Measurements from ENCODE around the gene PCK1. TPM values are rescaled to one million over a fixed set of nuclear protein-coding genes. Genes with fewer than 3 reads are reported as not detected.

The PCK1 gene
- total RNA-seq, 2 experiments from 2014 or later, result not detected

DNA sequence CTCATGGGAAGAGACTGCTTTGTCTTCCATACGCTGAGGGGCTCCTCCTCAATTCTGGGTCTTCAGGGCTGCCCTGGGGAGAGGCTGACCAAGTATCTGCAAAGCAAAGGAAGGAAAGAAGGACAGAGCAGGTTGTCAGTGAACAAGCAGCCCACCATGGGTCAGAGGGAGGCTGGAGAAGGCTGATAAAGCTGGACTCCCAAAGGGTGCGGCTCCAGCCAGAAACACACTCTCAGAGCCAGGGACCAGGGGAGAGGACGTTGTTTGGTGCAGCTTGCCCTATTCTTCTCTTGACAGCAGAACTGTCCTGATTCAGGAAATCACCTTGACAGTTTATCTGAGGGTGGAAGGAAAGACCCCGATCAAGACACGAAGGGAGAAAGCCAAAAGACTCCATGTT, 25.6 kb upstream of the PCK1 start:
- ChIA-PET POLR2A (interaction anchor here (0.7 kb wide), 1 partner anchor 332 kb away, joined by 15 read pairs; no protein-coding TSS in a partner anchor), CTCF (interaction anchor here (1.1 kb wide), 1 partner anchor 152 kb away, joined by 3 read pairs; no protein-coding TSS in a partner anchor)

DNA sequence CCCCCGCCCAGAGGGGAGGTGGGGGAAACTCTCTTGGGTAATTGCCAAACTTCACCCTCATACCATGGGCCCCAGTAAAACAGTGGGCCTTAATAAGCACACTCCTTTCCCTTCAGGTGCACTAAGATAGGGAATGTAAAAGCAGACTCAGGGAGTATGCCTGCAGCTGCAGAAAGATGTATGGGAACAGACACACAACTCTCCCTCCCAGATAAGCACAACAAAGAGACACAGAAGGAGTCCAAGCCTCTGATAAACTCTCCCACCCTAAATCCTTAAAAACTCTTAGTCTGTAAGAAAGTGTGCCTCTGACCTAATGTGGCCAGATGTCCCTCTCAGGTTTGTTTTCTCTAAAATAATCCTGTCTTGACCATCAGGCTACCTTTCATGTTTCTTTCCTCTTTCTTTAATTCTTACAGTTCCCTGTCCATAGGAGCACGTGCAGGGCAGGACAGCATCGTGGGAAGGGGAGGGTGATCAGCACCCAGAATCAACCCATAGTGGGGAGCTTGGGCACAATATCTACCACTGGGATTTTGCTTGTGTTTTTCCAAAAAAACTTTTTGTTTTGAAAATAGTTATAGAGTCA, 24.7 kb upstream of the PCK1 start:
- POLR2A ChIA-PET, result no interaction called here
- CTCF ChIA-PET, result no interaction called here

DNA sequence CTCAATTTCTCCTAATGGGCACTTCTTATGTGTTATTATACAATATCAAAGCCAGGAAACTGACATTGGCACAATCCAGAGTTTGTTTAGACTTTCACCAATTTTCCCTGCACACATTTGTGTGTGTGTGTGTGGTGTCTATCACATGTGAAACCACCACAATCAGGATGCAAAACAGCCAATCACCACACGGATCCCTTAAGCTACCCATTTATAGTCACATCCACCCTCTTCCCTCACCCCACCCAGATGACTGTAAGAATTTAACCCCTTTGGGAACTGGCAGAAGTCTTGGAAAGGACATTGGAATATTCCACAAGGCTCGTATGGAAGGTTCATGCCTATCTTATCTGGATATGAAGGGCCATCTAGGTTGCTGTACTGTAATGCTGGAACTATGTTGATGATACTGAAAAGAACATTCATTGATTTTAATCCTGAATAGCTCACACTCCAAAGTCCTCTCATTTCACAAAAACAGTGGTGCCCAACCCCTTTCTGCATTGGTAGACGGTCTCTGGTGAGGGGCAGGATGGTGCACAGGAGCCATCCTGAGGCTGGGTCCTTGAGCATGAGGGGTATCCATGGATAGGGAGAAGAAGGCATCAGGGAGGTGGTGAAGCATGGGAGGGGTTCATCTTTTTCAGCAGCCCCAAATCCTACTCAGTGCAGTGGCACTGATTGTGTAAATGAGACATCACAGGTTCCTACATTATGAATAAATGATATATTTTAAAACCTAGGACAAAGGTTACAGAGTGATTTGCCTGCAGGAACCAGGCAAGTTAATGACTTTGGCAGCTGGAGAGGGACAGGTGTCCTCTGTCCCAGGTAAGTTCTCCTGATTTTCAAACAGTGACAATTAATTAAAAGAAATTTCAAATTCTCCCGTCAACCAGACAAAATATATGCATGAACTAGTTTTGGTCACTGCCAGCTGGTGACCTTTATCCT, 23.9 kb upstream of the PCK1 start:
- POLR2A ChIA-PET, result no interaction called here
- CTCF ChIA-PET, result no interaction called here

DNA sequence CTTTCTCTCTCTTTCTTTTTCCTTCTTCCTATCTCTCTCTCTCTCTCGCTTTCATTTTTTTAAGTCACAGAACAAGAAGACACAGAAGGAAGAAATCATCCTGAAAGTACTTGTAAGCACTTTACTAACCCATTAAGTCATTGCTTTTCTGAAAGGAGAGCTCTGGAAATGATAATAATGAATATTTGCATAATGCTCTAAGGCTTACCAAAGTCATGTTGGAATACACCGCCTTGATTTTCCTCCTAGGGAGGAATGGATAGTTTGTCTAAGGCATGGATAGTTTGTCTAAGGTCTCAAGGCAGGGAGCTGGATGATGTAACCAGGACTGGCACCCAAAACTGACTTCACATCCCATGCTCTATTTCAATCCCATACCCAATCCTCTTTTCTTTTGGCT, 23.1 kb upstream of the PCK1 start:
- POLR2A ChIA-PET, result no interaction called here
- CTCF ChIA-PET, result no interaction called here

DNA sequence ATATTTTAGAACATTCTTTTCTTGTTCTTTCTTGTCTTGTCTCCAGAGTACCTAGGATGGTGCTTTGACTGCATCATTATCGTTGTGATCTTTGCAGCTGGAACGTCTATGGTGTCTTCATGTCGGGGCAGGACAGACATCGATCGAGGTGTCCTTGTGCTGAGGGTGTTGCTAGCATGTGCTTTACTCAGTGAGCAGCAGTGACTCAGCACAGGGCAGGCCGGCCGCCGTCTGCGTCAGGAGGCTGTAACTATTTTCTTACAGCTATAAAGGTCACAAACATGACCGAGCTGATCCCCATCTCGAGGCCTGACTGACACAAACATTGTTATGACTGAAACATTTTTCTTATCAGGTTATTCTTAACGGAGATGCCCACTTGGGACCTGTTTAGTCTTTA, 21.0 kb upstream of the PCK1 start:
- ChIA-PET POLR2A (no interaction called here), CTCF (no interaction called here)

DNA sequence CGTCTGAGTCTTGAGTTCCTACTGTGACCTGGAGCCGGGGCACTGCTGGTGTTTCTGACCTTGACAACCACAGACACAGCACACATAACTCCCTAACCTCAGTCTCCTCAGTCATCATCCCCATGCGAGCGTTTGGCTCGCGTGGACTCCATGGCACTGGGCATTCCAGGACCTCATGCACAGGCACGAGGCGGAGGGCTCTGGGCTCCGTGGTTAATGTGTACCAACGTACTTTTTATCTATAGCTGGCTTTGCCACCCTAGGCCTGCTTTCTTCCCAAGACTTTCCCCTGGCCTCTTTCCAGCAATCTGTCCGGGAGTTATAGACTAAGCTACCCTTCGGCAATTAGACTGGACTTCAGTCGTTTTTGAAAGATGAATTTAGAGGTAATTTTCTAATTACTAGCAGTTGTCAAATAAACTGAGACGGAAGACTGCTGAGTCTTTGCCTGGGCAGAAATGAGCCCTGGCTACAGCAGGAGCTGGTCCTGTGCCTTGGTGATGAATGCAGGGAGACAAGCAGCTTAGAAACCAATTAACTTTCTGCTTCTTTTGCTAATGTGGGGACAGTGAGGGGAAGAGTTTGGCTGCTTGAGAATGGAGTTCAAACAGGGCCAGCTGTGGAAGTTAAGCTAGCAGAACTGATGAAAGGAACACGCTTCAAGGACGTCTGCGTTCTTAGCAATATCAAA, 19.9 kb upstream of the PCK1 start:
- POLR2A ChIA-PET, result no interaction called here
- CTCF ChIA-PET, result no interaction called here

DNA sequence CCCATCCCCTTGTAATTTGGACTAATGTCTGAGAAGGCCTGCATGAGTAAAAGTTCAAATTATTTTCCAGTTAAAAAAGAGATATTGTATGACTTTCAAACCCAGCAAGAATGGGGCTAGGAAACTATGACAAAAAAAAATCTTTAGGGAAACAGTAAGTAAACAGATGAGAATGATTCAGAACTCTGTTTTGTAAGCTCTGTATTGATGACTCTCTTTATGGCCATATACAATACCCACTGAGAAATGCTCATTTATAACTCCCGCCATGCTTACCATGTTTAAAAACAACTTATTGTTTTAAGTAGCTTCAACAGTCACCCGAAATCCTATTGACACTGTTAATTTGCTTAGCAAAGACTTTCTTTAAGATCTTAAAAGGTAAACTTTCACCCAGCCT, 17.2 kb upstream of the PCK1 start:
- POLR2A ChIA-PET, result no interaction called here

DNA sequence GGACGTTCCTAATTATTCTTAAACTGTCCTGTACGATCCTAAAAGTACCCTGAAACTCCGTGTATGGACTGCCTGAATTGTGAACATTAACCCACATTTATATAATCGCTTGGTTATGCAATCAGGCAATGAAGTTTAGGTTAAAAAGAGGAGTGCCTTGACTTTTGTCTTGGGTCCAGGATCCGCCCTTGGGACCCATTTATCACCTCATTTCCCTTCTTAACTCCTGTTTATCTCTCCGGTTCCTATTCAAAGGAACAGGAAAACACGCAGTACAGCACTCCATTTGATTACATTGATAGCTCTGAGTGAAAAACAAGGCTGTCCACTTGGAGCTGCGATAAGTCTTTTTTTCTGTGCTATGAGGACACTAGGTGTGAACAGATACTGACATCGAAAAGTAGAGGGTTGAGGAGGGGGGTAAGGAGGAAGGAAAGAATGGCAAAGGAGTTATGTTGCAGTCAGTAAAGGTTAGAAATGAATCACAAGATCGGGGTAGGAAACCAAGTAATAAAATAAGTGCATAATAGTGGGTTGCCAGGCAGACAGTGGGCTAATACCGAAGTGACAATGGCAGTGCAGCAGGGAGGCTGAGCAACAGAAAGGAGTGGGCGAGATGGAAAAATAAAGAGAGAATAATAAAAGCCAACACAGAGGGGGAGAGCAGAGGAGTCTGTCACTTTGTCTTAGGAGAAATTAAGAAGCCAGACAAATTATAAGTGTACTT, 15.9 kb upstream of the PCK1 start:
- CTCF ChIA-PET, result no interaction called here

More for the DNA sequence above, 17.2 kb upstream of the PCK1 start:
- CTCF ChIA-PET, result no interaction called here

DNA sequence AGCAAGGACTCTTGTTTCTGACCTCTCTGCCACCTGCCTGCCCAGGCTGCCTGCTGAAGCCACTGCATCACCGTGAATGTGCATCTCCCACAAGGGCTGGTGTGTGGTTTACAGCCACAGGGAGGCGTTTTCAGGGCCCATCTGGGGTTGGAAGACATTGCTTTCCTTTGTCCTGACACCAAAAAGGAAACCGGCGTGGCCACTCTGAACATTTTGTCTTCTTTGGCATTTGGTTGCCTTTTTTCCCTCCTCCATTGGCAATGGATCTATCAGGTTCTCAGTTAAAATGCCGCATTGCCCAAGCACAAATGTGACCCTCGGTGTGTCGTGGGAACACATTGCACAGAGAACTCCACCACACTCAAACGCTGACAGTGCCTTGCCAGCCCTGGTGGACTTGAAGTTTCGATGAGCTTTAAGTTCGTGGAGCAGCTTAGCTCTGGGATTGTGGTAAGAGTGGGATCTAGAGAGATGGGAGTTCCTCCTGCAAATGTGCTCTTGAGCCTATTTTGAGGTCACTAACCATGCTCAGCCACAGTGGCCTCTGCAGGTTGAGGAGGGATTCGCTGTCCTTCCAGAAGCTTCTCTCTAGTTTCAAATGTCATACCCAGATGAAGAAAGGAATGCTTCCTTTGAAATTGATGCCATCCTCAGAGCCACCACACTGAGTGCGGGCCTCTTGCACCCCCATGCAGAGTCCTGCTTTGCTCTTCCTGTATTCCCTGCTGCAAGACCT, 14.8 kb upstream of the PCK1 start:
- ChIA-PET CTCF (interaction anchor here (1.0 kb wide), 1 partner anchor 48 kb away, joined by 4 read pairs; no protein-coding TSS in a partner anchor), POLR2A (no interaction called here)

More for the DNA sequence above, 15.9 kb upstream of the PCK1 start:
- POLR2A ChIA-PET, result no interaction called here

DNA sequence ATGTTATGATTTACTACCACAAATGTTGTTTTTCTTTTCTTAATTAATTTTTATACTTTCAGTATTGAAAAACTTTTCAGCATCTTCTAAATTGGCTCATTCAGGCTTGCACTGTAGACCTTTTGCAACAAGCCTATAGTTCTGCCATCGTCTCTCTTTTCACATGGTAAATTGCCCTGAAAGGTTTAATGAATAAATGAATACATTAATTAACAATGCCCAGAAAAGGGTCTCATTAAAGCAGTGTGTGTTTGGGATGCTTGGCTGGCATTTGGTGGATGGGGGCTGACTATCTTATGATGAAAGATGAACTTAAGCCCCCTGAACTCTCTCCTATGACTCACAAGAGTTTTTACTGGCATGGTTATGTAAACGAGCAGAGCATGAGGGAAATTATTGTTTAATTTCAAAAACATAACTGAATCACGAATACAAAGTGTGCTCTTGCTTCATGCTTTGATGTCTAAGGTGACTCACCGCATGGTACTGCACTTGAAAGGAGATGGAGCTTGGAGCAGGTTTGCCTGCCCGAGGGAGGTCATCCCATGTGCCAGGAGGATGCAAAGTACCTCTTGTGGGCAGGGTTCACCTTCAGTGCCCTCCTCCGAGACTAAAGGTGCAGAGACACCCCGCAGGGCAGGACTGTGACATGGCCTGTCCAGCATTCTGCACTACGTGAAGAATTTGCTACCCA, 13.8 kb upstream of the PCK1 start:
- ChIA-PET CTCF (interaction anchor here (1.0 kb wide), 1 partner anchor 47 kb away, joined by 4 read pairs; no protein-coding TSS in a partner anchor), POLR2A (no interaction called here)

DNA sequence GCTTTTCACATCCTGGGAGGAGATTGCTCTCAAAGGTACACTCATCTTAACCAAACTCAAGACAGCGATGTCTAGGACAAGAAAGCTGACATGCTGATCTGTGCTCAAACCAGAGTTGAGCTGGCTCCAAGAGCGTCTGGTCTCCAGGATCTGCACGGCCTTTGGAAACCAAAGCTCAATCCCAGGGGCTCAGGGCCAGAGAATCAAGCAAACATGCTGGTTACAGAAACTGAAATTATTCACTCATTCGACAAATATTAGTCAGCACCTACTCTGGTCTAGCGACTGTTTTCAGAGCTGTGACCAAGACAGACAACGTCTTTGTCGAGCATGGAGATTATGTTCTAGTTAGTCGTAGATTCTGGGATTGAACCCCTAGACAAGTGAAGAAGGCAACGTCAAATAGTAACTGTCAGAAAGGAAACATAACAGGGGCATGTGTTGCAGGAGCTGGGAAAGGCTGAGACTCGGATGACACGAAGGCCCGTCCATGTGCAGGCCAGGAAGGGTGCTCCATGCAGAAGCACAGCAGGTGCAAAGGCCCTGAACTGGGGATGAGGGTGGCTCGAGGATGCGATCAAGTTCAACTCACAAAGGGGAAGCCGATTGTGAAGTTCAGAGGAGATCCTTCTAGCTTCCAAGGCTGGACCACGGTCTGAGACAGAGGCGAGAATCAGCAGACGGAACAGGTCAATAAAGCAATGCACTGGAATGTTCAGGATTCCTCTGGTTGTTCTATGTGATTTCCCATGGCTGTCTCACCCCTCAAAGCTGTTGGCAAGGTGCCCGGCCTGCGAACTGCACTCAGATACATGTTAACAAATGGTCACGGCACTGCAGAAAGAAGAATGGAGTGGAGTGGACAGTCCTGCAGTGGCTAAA, 12.5 kb upstream of the PCK1 start:
- POLR2A ChIA-PET, result no interaction called here

DNA sequence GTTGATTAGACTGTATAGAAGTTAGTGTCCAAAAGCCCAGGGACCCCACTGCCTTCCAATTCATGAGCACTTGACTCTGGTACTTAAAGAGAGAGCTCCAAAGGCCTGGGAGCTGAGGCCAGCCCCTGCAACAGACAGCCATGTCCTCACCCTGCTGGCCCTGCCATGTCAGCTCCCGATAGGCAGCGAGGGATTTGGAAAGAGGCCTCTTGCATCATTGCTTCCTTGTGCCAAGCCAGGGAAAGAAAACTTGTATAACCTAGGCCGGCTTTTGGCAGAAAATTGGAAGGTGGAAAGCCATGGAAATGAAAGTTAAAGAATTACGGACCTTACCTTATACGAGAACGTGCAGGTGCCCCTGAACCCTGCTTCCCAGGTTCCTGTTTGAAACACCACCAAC, 8.4 kb upstream of the PCK1 start:
- CTCF ChIA-PET, result no interaction called here
- POLR2A ChIA-PET, result no interaction called here

More for the DNA sequence above, 12.5 kb upstream of the PCK1 start:
- CTCF ChIA-PET, result no interaction called here

DNA sequence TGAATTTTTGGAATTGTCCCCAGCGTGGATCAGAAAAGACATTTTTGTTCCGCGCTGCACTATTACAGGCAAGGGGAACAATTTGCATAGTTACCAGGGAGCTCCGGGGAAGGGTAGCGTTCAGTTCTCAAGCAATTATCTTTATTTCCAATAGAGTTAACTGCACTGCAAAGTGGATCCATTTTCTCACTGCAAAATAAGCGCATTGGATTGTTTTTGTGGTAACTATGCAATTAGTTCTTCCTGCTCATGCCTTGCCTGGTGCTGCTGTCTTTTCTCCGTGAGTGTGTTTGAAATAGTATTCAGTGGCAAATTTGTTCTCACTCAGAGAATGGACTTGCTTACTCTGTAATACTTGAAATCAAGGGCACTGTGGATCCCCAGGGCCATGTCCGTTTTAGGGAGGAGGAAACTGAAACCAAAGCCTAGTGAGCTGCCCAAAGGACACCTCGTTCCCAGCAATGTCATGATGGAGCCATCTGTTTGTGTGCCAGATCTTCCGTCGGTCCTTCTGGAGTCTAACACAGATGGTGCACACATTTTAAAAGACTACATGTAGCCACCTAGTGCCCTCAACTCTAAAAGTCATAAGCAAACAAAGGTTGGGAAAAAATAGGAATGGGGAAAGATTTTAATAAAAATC, 7.4 kb upstream of the PCK1 start:
- CTCF ChIA-PET, result interaction anchor here (0.6 kb wide), 1 partner anchor 22 kb away, joined by 3 read pairs; no protein-coding TSS in a partner anchor
- POLR2A ChIA-PET, result no interaction called here

DNA sequence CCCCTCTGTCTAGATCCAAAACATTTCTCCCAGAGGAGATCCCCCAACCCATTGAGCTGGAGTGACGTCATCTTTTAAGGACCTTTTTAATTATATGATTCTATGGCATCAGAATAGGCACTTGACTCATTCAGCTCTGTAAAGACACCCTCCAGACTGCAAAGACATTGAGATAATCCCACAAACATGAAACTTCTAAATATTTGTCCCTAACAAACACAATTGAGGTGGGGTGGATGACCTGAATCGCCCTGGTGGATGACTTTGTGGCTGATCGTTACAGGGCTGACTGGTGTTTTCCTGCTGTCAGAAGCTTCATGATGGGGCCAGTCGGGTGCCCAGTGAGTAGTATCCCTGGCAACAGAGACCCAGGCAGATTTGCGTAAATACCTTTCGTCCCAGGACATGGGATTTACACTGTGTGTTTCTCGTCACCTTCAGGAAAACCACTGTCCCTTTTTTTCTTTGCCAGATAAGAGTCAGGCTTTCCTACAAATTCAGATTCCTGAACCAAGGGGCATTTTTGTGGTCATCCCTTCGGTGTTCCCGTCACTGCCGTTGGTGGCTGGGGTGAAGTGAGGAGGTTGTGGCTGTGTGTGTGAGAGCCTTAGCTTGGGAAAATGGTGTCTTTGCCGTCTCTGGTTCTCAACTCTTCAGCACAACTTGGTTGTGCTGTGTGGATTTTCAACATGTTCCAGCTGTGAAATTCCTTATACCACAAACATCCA, 5.3 kb upstream of the PCK1 start:
- ChIA-PET POLR2A (no interaction called here), CTCF (no interaction called here)

DNA sequence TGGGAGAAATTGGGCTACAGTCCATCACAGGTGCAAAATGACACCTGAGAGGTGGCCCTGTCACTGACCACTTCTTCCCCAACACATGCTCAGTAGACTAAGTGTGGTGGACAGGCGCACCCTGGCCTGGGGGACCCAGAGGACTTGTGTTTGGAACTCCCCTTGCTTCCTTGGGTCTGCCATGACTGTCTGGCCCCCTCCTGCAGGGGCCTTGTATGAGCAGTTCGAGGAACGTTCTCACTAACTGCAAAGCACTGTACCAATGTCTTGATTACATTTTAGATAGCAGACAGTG, 4.0 kb upstream of the PCK1 start:
- CTCF ChIA-PET, result no interaction called here
- POLR2A ChIA-PET, result no interaction called here

DNA sequence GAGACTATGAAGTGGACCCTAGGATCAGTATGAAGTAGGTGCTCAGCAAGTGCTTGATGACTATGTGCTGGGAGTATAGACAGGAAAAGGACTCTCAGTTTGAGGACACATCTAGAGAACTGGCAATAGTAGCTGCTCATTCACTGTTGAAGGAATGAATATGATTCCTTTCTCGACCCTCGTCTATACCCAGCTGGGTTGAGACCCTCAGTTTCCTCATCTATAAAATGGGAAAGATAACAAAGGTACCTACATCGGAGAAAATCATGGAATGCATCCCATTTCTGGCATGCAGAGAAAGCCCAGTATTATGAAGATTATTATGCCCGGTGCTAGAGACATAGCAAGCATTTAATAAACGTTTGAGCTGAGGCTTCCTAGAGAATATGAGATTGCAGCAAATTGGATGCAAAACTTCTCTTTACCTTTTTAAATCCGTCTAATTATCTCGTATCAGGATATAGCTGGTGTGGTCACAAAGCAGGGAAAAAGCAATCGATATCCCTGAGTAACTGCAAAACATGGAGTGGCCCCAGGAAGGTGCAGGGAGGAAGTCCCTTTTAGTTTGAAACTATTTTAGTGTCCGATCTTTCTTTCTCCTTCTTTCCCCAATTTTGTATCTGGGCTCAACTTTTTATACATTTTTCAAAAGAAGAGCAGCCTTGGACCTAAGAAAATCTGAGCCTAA, 2.8 kb upstream of the PCK1 start:
- POLR2A ChIA-PET, result no interaction called here
- CTCF ChIA-PET, result no interaction called here

Measured in activated CD8-positive, alpha-beta memory T cell treated with anti-CD3 and anti-CD28 coated beads for 36 hours (primary cell).